HepG2 (cell line): ENCODE data around the gene CCNQ. TPM values are rescaled to one million over a fixed set of nuclear protein-coding genes. Genes with fewer than 3 reads are reported as not detected.
A peak's percentile ranks its signal among the peaks of the same experiment; 100 is the strongest.

Source experiments
- ATAC-seq: fragments of 200-7000 bp; cut with Tn5 transposase; 3 replicates; pipeline ENCODE4 v1.9.1; 2020; ENCODE audit warnings: mild to moderate bottlenecking, moderate library complexity
- BruUV-seq: library from RNA; stranded (reverse); fragments of 400-500 nt; replicated peaks from 2 replicates; lab custom pipeline; 2021; lab: Mats Ljungman, UMichigan
- CTCF ChIA-PET: fragments of 300-600 bp; formaldehyde crosslinking; extraction: SDS; loops from one replicate; lab custom pipeline; 2021; ENCODE audit warnings: low total read pairs, inconsistent platforms, low intra/inter-chr PET ratio; lab: Yijun Ruan, JAX
- POLR2A ChIA-PET: fragments of 350-600 bp; sonication (Branson Sonifier 250); formaldehyde crosslinking; loops from one replicate; lab custom pipeline; 2020; ENCODE audit warnings: antibody characterized with exemption, inconsistent platforms; lab: Yijun Ruan, JAX
- DNase-seq: peaks from one replicate; pipeline ENCODE4 v3.0.0-alpha.2; 2015; ENCODE audit warnings: low spot score
- FAIRE-seq: peaks from 3 replicates; lab custom pipeline; 2011; peaks lifted over from hg19 to GRCh38; lab: Jason Lieb, UNC
- H2AFZ ChIP-seq: one replicate; pipeline ENCODE4 v1.6.1; 2011; ENCODE audit warnings: low read length, inconsistent platforms
- H3K27ac ChIP-seq: fragments of 300-600 bp; 3 replicates; pipeline ENCODE4 v1.8.0; 2011; ENCODE audit warnings: mixed run types, mild to moderate bottlenecking, mixed read lengths, low read length, inconsistent platforms; ENCODE audit not compliant: insufficient read depth; ENCODE audit errors: extremely low read length
- H3K27me3 ChIP-seq, 2 experiments: fragments of 200-600 bp in 1 of 2; 2 replicates in 1 of 2; 3 replicates in 1 of 2; pipeline versions ENCODE4 v1.6.0 to v1.8.0; 2011; ENCODE audit warnings: low read length in 2 of 2, mild to moderate bottlenecking in 2 of 2, moderate library complexity in 2 of 2, inconsistent platforms in 1 of 2; ENCODE audit not compliant: insufficient read depth in 2 of 2, control insufficient read depth in 1 of 2
- H3K36me3 ChIP-seq, 2 experiments: fragments of 200-600 bp in 1 of 2; replicated peaks in 1 of 2; 2 replicates in 1 of 2; 3 replicates in 1 of 2; pipeline versions ENCODE4 v1.5.1 to v1.8.0; 2011; ENCODE audit warnings: low read length in 2 of 2, inconsistent platforms in 1 of 2; ENCODE audit not compliant: insufficient read depth in 2 of 2, control insufficient read depth in 1 of 2
- H3K4me1 ChIP-seq: 2 replicates; pipeline ENCODE4 v1.5.1; 2012; ENCODE audit warnings: low read length, inconsistent platforms; ENCODE audit not compliant: insufficient read depth
- H3K4me2 ChIP-seq: 2 replicates; pipeline ENCODE4 v1.6.0; 2011; ENCODE audit warnings: low read depth, low read length, inconsistent platforms
- H3K4me3 ChIP-seq, 3 experiments: fragments of 200-600 bp in 1 of 3; sonication (generic), shearing (Covaris generic) in 1 of 3; replicated peaks in 1 of 3; 2 replicates each; pipeline ENCODE4 v1.5.1; 2011 to 2016; ENCODE audit warnings: low read length in 3 of 3, inconsistent platforms in 2 of 3, low read depth in 2 of 3, mild to moderate bottlenecking in 2 of 3, control low read depth in 1 of 3, mixed read lengths in 1 of 3; ENCODE audit not compliant: insufficient read depth in 1 of 3
- H3K79me2 ChIP-seq: one replicate; pipeline ENCODE4 v1.6.1; 2011; ENCODE audit warnings: low read length, inconsistent platforms; ENCODE audit not compliant: insufficient read depth
- H3K9ac ChIP-seq: 2 replicates; pipeline ENCODE4 v1.6.0; 2011; ENCODE audit warnings: mild to moderate bottlenecking, low read depth, low read length, inconsistent platforms; ENCODE audit not compliant: insufficient read depth
- H3K9me3 ChIP-seq: 2 replicates; pipeline ENCODE4 v1.5.1; 2012; ENCODE audit warnings: mild to moderate bottlenecking, low read length
- H4K20me1 ChIP-seq: 2 replicates; pipeline ENCODE4 v1.6.0; 2011; ENCODE audit warnings: inconsistent platforms, mild to moderate bottlenecking, low read length, moderate library complexity; ENCODE audit not compliant: insufficient read depth
- EP300 ChIP-seq, 3 experiments: sonication (generic) in 1 of 3; formaldehyde crosslinking in 1 of 3; IDR thresholded peaks; 2 replicates each; pipeline versions ENCODE4 v1.5.1 to v1.6.1; 2011 to 2020; ENCODE audit warnings: low read depth in 2 of 3, low read length in 2 of 3, borderline replicate concordance in 1 of 3, improper control_type of control experiment in 1 of 3, mild to moderate bottlenecking in 1 of 3, missing genetic modification reagents in 1 of 3, moderate library complexity in 1 of 3
- HNF4A ChIP-seq: sonication (generic); formaldehyde crosslinking; IDR thresholded peaks from 2 replicates; pipeline ENCODE4 v1.4.0; 2020; ENCODE audit warnings: missing genetic modification reagents
- PATZ1 ChIP-seq: sonication (generic); formaldehyde crosslinking; IDR thresholded peaks from 2 replicates; pipeline ENCODE4 v1.4.0; 2020; ENCODE audit warnings: missing genetic modification reagents
- PBX3 ChIP-seq: sonication (generic); formaldehyde crosslinking; IDR thresholded peaks from 2 replicates; pipeline ENCODE4 v1.8.1; 2023; ENCODE audit warnings: missing genetic modification reagents, inconsistent platforms, borderline replicate concordance
- PHF21A ChIP-seq: sonication (generic); formaldehyde crosslinking; IDR thresholded peaks from 2 replicates; pipeline ENCODE4 v1.5.0; 2020; ENCODE audit warnings: mild to moderate bottlenecking, missing genetic modification reagents
- ZNF543 ChIP-seq: sonication (generic); formaldehyde crosslinking; IDR thresholded peaks from 2 replicates; pipeline ENCODE4 v1.4.0; 2020; ENCODE audit warnings: mild to moderate bottlenecking, missing genetic modification reagents
- ZNF614 ChIP-seq: IDR thresholded peaks from 2 replicates; pipeline ENCODE4 v1.6.1; 2018; ENCODE audit warnings: missing biosample characterization, missing genetic modification reagents, inconsistent platforms, borderline replicate concordance
- WGBS: methylation state at CpG from one replicate; pipeline ENCODE4 v1.1.6; 2017; ENCODE audit warnings: low lambda C conversion rate; 5-methylcytosine and 5-hydroxymethylcytosine counted together
- in situ Hi-C: cut with HindIII; loops from 2 replicates; pipeline ENCODE4 v1.10.0; 2017; ENCODE audit warnings: low pct_unique_long_range_greater_than_20kb; ENCODE audit not compliant: extremely low pct_ligation_motif_present
- intact Hi-C: fragments of 100-400 bp; cut with micrococcal nuclease; formaldehyde crosslinking; loops from one replicate; pipeline ENCODE4 v1.10.0; 2022; ENCODE audit not compliant: unreplicated experiment
- polyA plus RNA-seq, 8 experiments: library from polyadenylated mRNA; depleted of rRNA in 3 of 8; stranded (reverse) in 7 of 8; unstranded in 1 of 8; fragments of >200 nt; fragmentation: Illumina TruSeq in 4 of 8; extraction: Trizol in 4 of 8; gene quantifications; 2 replicates each; pipeline versions ENCODE4 v1.2.1 to v1.2.3, GENCODE V29; 2011 to 2016; ENCODE audit warnings: low read depth in 4 of 8, missing spikeins in 1 of 8, mixed read lengths in 1 of 8; ENCODE audit not compliant: insufficient read depth in 1 of 8
- total RNA-seq, 5 experiments: library from RNA; depleted of rRNA; stranded (reverse); fragments of >200 nt; fragmentation: Illumina TruSeq; extraction: Trizol; gene quantifications; 2 replicates each; pipeline ENCODE4 v1.2.3, GENCODE V29; 2016; ENCODE audit warnings: low read depth in 1 of 5

CCNQ gene
- total and polyA plus RNA-seq, 2 of the 13 experiments (the other 11 are each of a cell fraction or from before 2014, with no cell fraction given) = 15.0 to 25.5 TPM

- TF ChIP-seq ZNF614 (CRISPR knock-in tag) (no peak), EP300 (IDR thresholded peaks at IDR 0.05; ENCODE audit: low read depth in 2 of 2, low read length in 2 of 2) (no peak), EP300 (CRISPR knock-in tag; IDR thresholded peaks at IDR 0.05; ENCODE audit: borderline replicate concordance) (no peak), ZNF543 (CRISPR knock-in tag) (no peak), PATZ1 (CRISPR knock-in tag) (no peak), PHF21A (CRISPR knock-in tag) (no peak)
These were observed 52.6 kb downstream of the CCNQ start (continued) for GRCh38 chrX:153546386-153546785.

- ATAC-seq (no peak), DNase-seq (no peak), FAIRE-seq (no peak)
- H2AFZ ChIP-seq = no peak overlapping the region
- TF ChIP-seq HNF4A = peak; percentile 39
- TF ChIP-seq PBX3 (CRISPR knock-in tag) = no peak
- peak; percentile 75; the same call in 1 of the 2 replicates for TF ChIP-seq PATZ1 (CRISPR knock-in tag)
- CTCF ChIA-PET = no interaction called here
- H3K36me3 ChIP-seq = no peaks in the 10 kb centered on the region
- 0% methylated on average over 1 of the region's 8 CpGs for WGBS
- H3K4me2 ChIP-seq = peak overlapping the region; percentile 12; the same call in 1 of the 2 replicates
- no peaks in the 10 kb centered on the region for H3K9me3 ChIP-seq
- H3K79me2 ChIP-seq = no peaks in the 10 kb centered on the region
- H3K27ac ChIP-seq = no peak overlapping the region
- H3K4me3 ChIP-seq = no peak overlapping the region
- POLR2A ChIA-PET = no interaction called here
- no TSS peak for BruUV-seq
- in situ Hi-C loops = no loop called here
- intact Hi-C loops = no loop called here
- no peaks in the 10 kb centered on the region for H4K20me1 ChIP-seq
- 0 out of 2 replicates have a peak, but pooled peaks cover 16% of the 10 kb centered on the region for H3K4me1 ChIP-seq
- no peak overlapping the region for H3K9ac ChIP-seq
- peaks cover 11 to 29% of the 10 kb centered on the region in 2 experiments; a peak in 3 of 5 replicates for H3K27me3 ChIP-seq
These were observed 54.2 kb downstream of the CCNQ start for GRCh38 chrX:153544727-153545126.
